Panc1 (cell line): ENCODE data around the gene PXDN. TPM values are rescaled to one million over a fixed set of nuclear protein-coding genes. Genes with fewer than 3 reads are reported as not detected.

Experiments used
- ATAC-seq: fragments of 200-7000 bp; cut with Tn5 transposase; 2 replicates; pipeline ENCODE4 v1.9.1; 2020; ENCODE audit warnings: mild to moderate bottlenecking, moderate library complexity
- BruUV-seq: library from RNA; stranded (reverse); fragments of 400-500 nt; replicated peaks from 2 replicates; lab custom pipeline; 2021; lab: Mats Ljungman, UMichigan
- CTCF ChIA-PET: fragments of 300-600 bp; sonication (Branson Sonifier 250); formaldehyde crosslinking; loops from one replicate; lab custom pipeline; 2022; ENCODE audit warnings: antibody characterized with exemption; lab: Charles Lee
- POLR2A ChIA-PET: fragments of 300-600 bp; sonication (Branson Sonifier 250); formaldehyde crosslinking; loops from one replicate; lab custom pipeline; 2022; ENCODE audit warnings: antibody characterized with exemption; lab: Charles Lee
- DNase-seq: peaks from one replicate; pipeline ENCODE4 v3.0.0-alpha.2; 2010; ENCODE audit warnings: low read depth, low spot score
- H3K27ac ChIP-seq: 2 replicates; pipeline ENCODE4 v1.5.1; 2011; ENCODE audit warnings: mild to moderate bottlenecking, low read length, inconsistent platforms
- H3K27me3 ChIP-seq: fragments of 200-500 bp; sonication (Bioruptor generic); 2 replicates; pipeline ENCODE4 v1.6.0; 2014; ENCODE audit warnings: low read length, inconsistent platforms; ENCODE audit not compliant: control insufficient read depth, insufficient read depth
- H3K36me3 ChIP-seq: fragments of 200-500 bp; sonication (Bioruptor generic); 2 replicates; pipeline ENCODE4 v1.5.1; 2014; ENCODE audit warnings: inconsistent platforms, mild to moderate bottlenecking, low read length, moderate library complexity; ENCODE audit not compliant: control insufficient read depth, insufficient read depth
- H3K4me1 ChIP-seq: 2 replicates; pipeline ENCODE4 v1.5.1; 2011; ENCODE audit warnings: inconsistent platforms, mild to moderate bottlenecking, low read length, moderate library complexity; ENCODE audit not compliant: control insufficient read depth, insufficient read depth
- H3K4me3 ChIP-seq, 2 experiments: 2 replicates each; pipeline ENCODE4 v1.5.1; 2011 to 2012; ENCODE audit warnings: low read depth in 2 of 2, low read length in 2 of 2, mild to moderate bottlenecking in 2 of 2, inconsistent platforms in 1 of 2, moderate library complexity in 1 of 2
- H3K9me3 ChIP-seq: fragments of 200-500 bp; sonication (Bioruptor generic); 2 replicates; pipeline ENCODE4 v1.5.1; 2014; ENCODE audit warnings: low read depth, mild to moderate bottlenecking, inconsistent platforms, low read length, moderate library complexity; ENCODE audit not compliant: control insufficient read depth, insufficient read depth
- CTCF ChIP-seq: fragments of 450-650 bp; IDR thresholded peaks from 2 replicates; pipeline ENCODE4 v1.5.1; 2017; ENCODE audit warnings: mild to moderate bottlenecking
- POLR2AphosphoS5 ChIP-seq: IDR thresholded peaks from 2 replicates; pipeline ENCODE4 v1.6.1; 2012; ENCODE audit warnings: mild to moderate bottlenecking, low read depth, low read length, moderate library complexity
- REST ChIP-seq, 2 experiments: IDR thresholded peaks; 2 replicates each; pipeline ENCODE4 v1.6.1; 2011 to 2012; ENCODE audit warnings: low read depth in 2 of 2, control low read depth in 1 of 2, low read length in 1 of 2, mild to moderate bottlenecking in 1 of 2, moderate library complexity in 1 of 2; ENCODE audit not compliant: insufficient read depth in 1 of 2
- SIN3A ChIP-seq: IDR thresholded peaks from 2 replicates; pipeline ENCODE4 v1.6.1; 2012; ENCODE audit warnings: low read depth, mild to moderate bottlenecking, low read length, moderate library complexity, borderline replicate concordance; ENCODE audit not compliant: insufficient read depth
- TCF7L2 ChIP-seq: IDR thresholded peaks from 2 replicates; pipeline ENCODE4 v1.6.1; 2011; ENCODE audit warnings: mild to moderate bottlenecking, low read depth, low read length, inconsistent platforms
- in situ Hi-C: cut with HindIII; loops from 2 replicates; pipeline ENCODE4 v1.10.0; 2016; ENCODE audit warnings: low sequenced_read_pairs, low pct_unique_long_range_greater_than_20kb
- intact Hi-C: fragments of 100-400 bp; cut with micrococcal nuclease; formaldehyde crosslinking; loops from one replicate; pipeline ENCODE4 v1.10.0; 2022; ENCODE audit not compliant: unreplicated experiment
- total RNA-seq: library from RNA; stranded (reverse); gene quantifications from one replicate; pipeline ENCODE4 v1.2.1, GENCODE V29; 2021; ENCODE audit not compliant: unreplicated experiment

The PXDN gene
- total RNA-seq, 1 experiment from 2014 or later, result 2.5 TPM

GRCh38 chr2:1723397-1724042, 20.8 kb downstream of the PXDN start:
- Histone ChIP-seq H3K36me3 (no peaks in the 10 kb centered on the region), H3K27me3 (no peaks in the 10 kb centered on the region), H3K9me3 (no peaks in the 10 kb centered on the region), H3K4me1 (peaks cover 38% of the 10 kb centered on the region), H3K27ac (peak overlapping the region; percentile 75), H3K4me3 (no peak overlapping the region)
- ChIA-PET CTCF (no interaction called here), POLR2A (no interaction called here)
- in situ Hi-C loops, result no loop called here
- TF ChIP-seq POLR2AphosphoS5 (no peak), CTCF (no peak), SIN3A (no peak), REST (IDR thresholded peaks at IDR 0.05; ENCODE audit: insufficient read depth in 1 of 2, low read depth in 2 of 2, low read length in 1 of 2) (no peak), TCF7L2 (no peak)
- intact Hi-C loops, result no loop called here
- no peak for ATAC-seq
- no peak for DNase-seq
- BruUV-seq, result no TSS peak

GRCh38 chr2:1722692-1723091, 21.6 kb downstream of the PXDN start:
- ChIA-PET POLR2A (no interaction called here), CTCF (no interaction called here)
- Histone ChIP-seq H3K9me3 (no peaks in the 10 kb centered on the region), H3K4me1 (peaks cover 32% of the 10 kb centered on the region), H3K27ac (peak overlapping the region; percentile 91), H3K36me3 (no peaks in the 10 kb centered on the region), H3K27me3 (no peaks in the 10 kb centered on the region), H3K4me3 (no peak overlapping the region)
- intact Hi-C loops, result no loop called here
- ATAC-seq (no peak), DNase-seq (no peak)
- BruUV-seq, result no TSS peak
- TF ChIP-seq TCF7L2 (no peak), POLR2AphosphoS5 (no peak), SIN3A (no peak), REST (IDR thresholded peaks at IDR 0.05; ENCODE audit: insufficient read depth in 1 of 2, low read depth in 2 of 2, low read length in 1 of 2) (no peak)
- in situ Hi-C loops, result no loop called here
